Fibroblast of lung (primary cell): Measurements from ENCODE around the gene ASTN1.

Experiments
- CTCF ChIP-seq, 2 donors: IDR thresholded peaks in 1 of 2; conservative IDR thresholded peaks in 1 of 2; 1 replicate in 1 of 2; 2 replicates in 1 of 2; pipeline ENCODE4 v1.5.1; 2011 to 2012; ENCODE audit warnings: low read length in 2 of 2, control low read depth in 1 of 2, inconsistent platforms in 1 of 2, low read depth in 1 of 2, mild to moderate bottlenecking in 1 of 2
- EZH2 ChIP-seq: IDR thresholded peaks from 2 replicates; pipeline ENCODE4 v1.5.1; 2012; ENCODE audit warnings: low read length, control low read depth, mild to moderate bottlenecking; ENCODE audit errors: missing control alignments

GRCh38 chr1:176831150-176831549, 333.4 kb downstream of the ASTN1 start:
- TF ChIP-seq EZH2 (no peak), CTCF (conservative IDR thresholded peaks at IDR 0.05 in 1 of 2, IDR thresholded peaks at IDR 0.05 in 1 of 2; ENCODE audit: low read depth in 1 of 2, low read length in 2 of 2) (no peak)
